K562 (cell line): ENCODE measurements around the gene FADS1. TPM values are rescaled to one million over a fixed set of nuclear protein-coding genes. Genes with fewer than 3 reads are reported as not detected.

Source experiments
- ATAC-seq: fragments of 200-7000 bp; cut with Tn5 transposase; 3 replicates; pipeline ENCODE4 v1.9.1; 2020; ENCODE audit warnings: moderate library complexity
- BruUV-seq: library from RNA; stranded (reverse); fragments of 400-500 nt; replicated peaks from 2 replicates; lab custom pipeline; 2021; lab: Mats Ljungman, UMichigan
- CTCF ChIA-PET: fragments of 300-600 bp; formaldehyde crosslinking; extraction: SDS; loops from one replicate; lab custom pipeline; 2021; ENCODE audit warnings: low intra/inter-chr PET ratio; lab: Yijun Ruan, JAX
- POLR2A ChIA-PET: fragments of 300-600, 350-650 bp; sonication (Branson Sonifier 250); formaldehyde crosslinking; extraction: SDS; loops from one replicate; lab custom pipeline; 2021; ENCODE audit warnings: antibody characterized with exemption, inconsistent platforms; lab: Yijun Ruan, JAX
- DNase-seq, 4 experiments: peaks; one replicate each; pipeline versions ENCODE4 v3.0.0 to v3.0.0-alpha.2; 2011 to 2018; ENCODE audit warnings: low spot score in 3 of 4, mixed read lengths in 3 of 4; ENCODE audit errors: extremely low read depth in 1 of 4
- FAIRE-seq: peaks from 2 replicates; lab custom pipeline; 2011; peaks lifted over from hg19 to GRCh38; lab: Jason Lieb, UNC
- H2AFZ ChIP-seq: 2 replicates; pipeline ENCODE4 v1.6.0; 2011; ENCODE audit warnings: low read depth, low read length, control low read depth, inconsistent platforms
- H3K27ac ChIP-seq: fragments of 200-600 bp; 3 replicates; pipeline ENCODE4 v1.8.0; 2011; ENCODE audit warnings: low read depth, mild to moderate bottlenecking, control low read depth, inconsistent platforms, low read length, moderate library complexity, mixed read lengths; ENCODE audit errors: extremely low read depth
- H3K27me3 ChIP-seq, 2 experiments: fragments of 300-600 bp in 1 of 2; 2 replicates in 1 of 2; 3 replicates in 1 of 2; pipeline versions ENCODE4 v1.6.0 to v1.8.0; 2011; ENCODE audit warnings: inconsistent platforms in 2 of 2, low read length in 2 of 2, mild to moderate bottlenecking in 1 of 2, mixed read lengths in 1 of 2, moderate library complexity in 1 of 2; ENCODE audit not compliant: control insufficient read depth in 2 of 2, insufficient read depth in 2 of 2
- H3K36me3 ChIP-seq: fragments of 300-600 bp; 3 replicates; pipeline ENCODE4 v1.8.0; 2011; ENCODE audit warnings: mild to moderate bottlenecking, low read length, inconsistent platforms; ENCODE audit not compliant: control insufficient read depth, insufficient read depth
- H3K4me1 ChIP-seq, 2 experiments: fragments of 200-600 bp in 1 of 2; replicated peaks in 1 of 2; 2 replicates in 1 of 2; 3 replicates in 1 of 2; pipeline versions ENCODE4 v1.5.1 to v1.8.0; 2011; ENCODE audit warnings: inconsistent platforms in 2 of 2, low read length in 2 of 2, mild to moderate bottlenecking in 1 of 2, mixed read lengths in 1 of 2, moderate library complexity in 1 of 2; ENCODE audit not compliant: control insufficient read depth in 2 of 2, insufficient read depth in 2 of 2
- H3K4me2 ChIP-seq: 2 replicates; pipeline ENCODE4 v1.6.1; 2011; ENCODE audit warnings: low read length, control low read depth, inconsistent platforms, mixed read lengths; ENCODE audit not compliant: insufficient read depth
- H3K4me3 ChIP-seq: fragments of 200-600 bp; sonication (generic), shearing (Covaris generic); 2 replicates; pipeline ENCODE4 v1.5.1; 2016; ENCODE audit warnings: control low read depth, inconsistent platforms
- H3K79me2 ChIP-seq: fragments of 200-600 bp; 3 replicates; pipeline ENCODE4 v1.8.0; 2011; ENCODE audit warnings: low read length, inconsistent platforms; ENCODE audit not compliant: control insufficient read depth, insufficient read depth
- H3K9ac ChIP-seq, 2 experiments: 2 replicates each; pipeline versions ENCODE4 v1.6.0 to v1.6.1; 2011; ENCODE audit warnings: low read depth in 2 of 2, low read length in 2 of 2, control low read depth in 1 of 2, inconsistent platforms in 1 of 2, mild to moderate bottlenecking in 1 of 2, mixed read lengths in 1 of 2; ENCODE audit not compliant: insufficient read depth in 1 of 2
- H3K9me1 ChIP-seq: one replicate; pipeline ENCODE4 v1.6.0; 2011; ENCODE audit warnings: inconsistent platforms, mild to moderate bottlenecking, low read length, moderate library complexity; ENCODE audit not compliant: control insufficient read depth, insufficient read depth
- H3K9me3 ChIP-seq: replicated peaks from 2 replicates; pipeline ENCODE4 v1.5.1; 2011; ENCODE audit warnings: low read depth, low read length, inconsistent platforms; ENCODE audit not compliant: control insufficient read depth, insufficient read depth
- H4K20me1 ChIP-seq: replicated peaks from 2 replicates; pipeline ENCODE4 v1.6.1; 2011; ENCODE audit warnings: low read length, inconsistent platforms, mixed read lengths; ENCODE audit not compliant: control insufficient read depth, insufficient read depth
- DMBX1 ChIP-seq: fragments of 250-450 bp; sonication (Bioruptor Pico); IDR thresholded peaks from 2 replicates; pipeline ENCODE4 v1.8.0; 2022; ENCODE audit warnings: inconsistent platforms, mild to moderate bottlenecking, moderate library complexity, borderline replicate concordance
- ELF4 ChIP-seq: fragments of 450-650 bp; formaldehyde crosslinking; IDR thresholded peaks from 2 replicates; pipeline ENCODE4 v1.4.0; 2022; ENCODE audit warnings: missing genetic modification characterization
- GTF2A2 ChIP-seq: IDR thresholded peaks from 2 replicates; pipeline ENCODE4 v1.6.1; 2016; ENCODE audit warnings: mild to moderate bottlenecking, missing genetic modification characterization, missing compliant biosample characterization
- NELFE ChIP-seq: IDR thresholded peaks from 2 replicates; pipeline ENCODE4 v1.6.1; 2011; ENCODE audit warnings: mild to moderate bottlenecking; ENCODE audit not compliant: insufficient read depth, insufficient read length
- NRF1 ChIP-seq, 2 experiments: fragments of 450-650 bp; IDR thresholded peaks in 1 of 2; conservative IDR thresholded peaks in 1 of 2; 2 replicates each; pipeline ENCODE4 v1.6.1; 2014; ENCODE audit warnings: mild to moderate bottlenecking in 2 of 2
- POLR2AphosphoS2 ChIP-seq: IDR thresholded peaks from 2 replicates; pipeline ENCODE4 v1.6.1; 2012; ENCODE audit warnings: low read length, improper control_type of control experiment
- RUNX1 ChIP-seq: sonication (generic); IDR thresholded peaks from 2 replicates; pipeline ENCODE4 v1.6.1; 2016; ENCODE audit warnings: antibody characterized with exemption, low read depth
- TCFL5 ChIP-seq: fragments of 250-450 bp; sonication (Bioruptor Pico); conservative IDR thresholded peaks from 2 replicates; pipeline ENCODE4 v1.6.1; 2021; ENCODE audit warnings: mild to moderate bottlenecking, moderate library complexity, matching md5 sums
- ZNF23 ChIP-seq: fragments of 250-450 bp; sonication (Bioruptor Pico); IDR thresholded peaks from 2 replicates; pipeline ENCODE4 v1.4.0; 2020; ENCODE audit warnings: mild to moderate bottlenecking
- WGBS: fragments of 100-300 bp; shearing (Covaris generic); methylation state at CpG from one replicate; pipeline ENCODE4 v1.1.6; 2016; ENCODE audit warnings: low coverage, mixed read lengths; ENCODE audit not compliant: insufficient coverage; ENCODE audit errors: missing lambda C conversion rate; 5-methylcytosine and 5-hydroxymethylcytosine counted together
- in situ Hi-C: fragments of 300-500 bp; cut with MboI; formaldehyde crosslinking; loops from 4 replicates; pipeline ENCODE4 v1.15.0; 2018; ENCODE audit warnings: inconsistent platforms, mixed read lengths
- intact Hi-C: fragments of 100-400 bp; cut with micrococcal nuclease; formaldehyde crosslinking; loops from 2 replicates; pipeline ENCODE4 v1.14.2; 2022
- polyA plus RNA-seq, 8 experiments: library from polyadenylated mRNA; depleted of rRNA in 4 of 8; stranded (reverse) in 5 of 8; unstranded in 3 of 8; fragments of >200 nt; fragmentation: Nextera tagmentation in 2 of 8; fragmentation: Illumina TruSeq in 1 of 8; extraction: Ambion mirVana in 2 of 8; extraction: Trizol in 1 of 8; gene quantifications; 2 replicates each; pipeline versions ENCODE4 v1.2.1 to v1.2.3, GENCODE V29; 2011 to 2014; ENCODE audit warnings: inconsistent platforms in 1 of 8, missing spikeins in 1 of 8
- total RNA-seq, 7 experiments: library from RNA; depleted of rRNA in 6 of 7; stranded (reverse); fragments of >200 nt in 6 of 7; fragmentation: Illumina TruSeq in 2 of 7; extraction: Trizol in 2 of 7; gene quantifications; 2 replicates each; pipeline versions ENCODE4 v1.2.1 to v1.2.3, GENCODE V29; 2011 to 2021; ENCODE audit warnings: low replicate concordance in 1 of 7
- TF ChIP-seq, protein P1 (sequence below): sonication (generic); formaldehyde crosslinking; IDR thresholded peaks from 2 replicates; pipeline ENCODE4 v1.8.0; 2022; ENCODE audit warnings: missing genetic modification reagents, mild to moderate bottlenecking, moderate library complexity, borderline replicate concordance
- TF ChIP-seq, protein P2 (sequence below): fragments of 250-450 bp; sonication (Bioruptor Pico); IDR thresholded peaks from 2 replicates; pipeline ENCODE4 v1.8.0; 2022; ENCODE audit warnings: moderate library complexity, mild to moderate bottlenecking, inconsistent platforms
- TF ChIP-seq, protein P3 (sequence below): sonication (generic); formaldehyde crosslinking; IDR thresholded peaks from 2 replicates; pipeline ENCODE4 v1.8.1; 2023; ENCODE audit warnings: missing genetic modification reagents, mild to moderate bottlenecking, borderline replicate concordance

The FADS1 gene
- total and polyA plus RNA-seq, 9 of the 15 experiments (the other 6 are each of a cell fraction or from before 2014, with no cell fraction given): 110 to 864 (median 364) TPM

DNA sequence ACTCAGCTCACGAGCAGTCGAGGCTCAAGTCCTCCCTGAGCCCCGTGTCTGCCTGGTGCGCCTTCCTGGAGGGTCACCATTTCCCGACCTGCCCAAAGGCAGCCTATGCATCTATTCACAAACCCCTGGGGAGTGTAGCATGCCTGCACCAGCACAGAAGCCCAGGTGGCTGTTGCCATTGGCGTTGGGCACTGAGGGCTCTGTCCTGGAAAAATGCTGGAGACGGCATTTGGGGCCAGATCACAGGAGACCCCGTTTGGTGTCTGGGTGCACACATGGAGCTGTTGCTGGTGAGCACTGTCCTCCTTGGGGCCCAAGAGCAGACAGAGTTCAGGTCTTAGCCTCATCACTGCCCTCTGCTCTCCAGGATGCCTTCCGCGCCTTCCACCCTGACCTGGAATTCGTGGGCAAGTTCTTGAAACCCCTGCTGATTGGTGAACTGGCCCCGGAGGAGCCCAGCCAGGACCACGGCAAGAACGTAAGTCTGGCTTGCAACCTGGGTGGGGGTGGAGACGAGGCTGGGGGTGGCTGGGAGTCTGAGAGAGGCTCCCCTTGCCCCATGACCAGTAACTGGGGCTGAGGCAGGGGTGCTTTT is 20.7 kb upstream of the FADS1 start (continued):
- TF ChIP-seq, protein P1, sequence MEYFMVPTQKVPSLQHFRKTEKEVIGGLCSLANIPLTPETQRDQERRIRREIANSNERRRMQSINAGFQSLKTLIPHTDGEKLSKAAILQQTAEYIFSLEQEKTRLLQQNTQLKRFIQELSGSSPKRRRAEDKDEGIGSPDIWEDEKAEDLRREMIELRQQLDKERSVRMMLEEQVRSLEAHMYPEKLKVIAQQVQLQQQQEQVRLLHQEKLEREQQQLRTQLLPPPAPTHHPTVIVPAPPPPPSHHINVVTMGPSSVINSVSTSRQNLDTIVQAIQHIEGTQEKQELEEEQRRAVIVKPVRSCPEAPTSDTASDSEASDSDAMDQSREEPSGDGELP: no peak
- no peak for TF ChIP-seq POLR2AphosphoS2
- TF ChIP-seq ELF4 (CRISPR knock-in tag): no peak
- TF ChIP-seq, all 486 proteins: peak for 4

DNA sequence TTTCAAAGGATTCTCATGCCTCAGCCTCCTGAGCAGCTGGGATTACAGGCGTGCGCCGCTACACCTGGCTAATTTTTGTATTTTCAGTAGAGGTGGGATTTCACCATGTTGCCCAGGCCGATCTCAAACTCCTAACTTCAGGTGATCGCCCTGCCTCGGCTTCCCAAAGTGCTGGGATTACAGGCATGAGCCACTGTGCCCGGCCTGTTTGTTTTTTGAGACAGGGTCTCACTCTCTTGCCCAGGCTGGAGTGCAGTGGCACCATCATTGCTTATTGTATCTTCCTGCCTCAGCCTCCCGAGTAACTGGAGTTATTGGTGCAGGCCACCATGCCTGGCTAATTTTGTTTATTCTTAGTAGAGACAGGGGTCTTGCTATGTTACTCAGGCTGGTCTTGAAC is 19.4 kb upstream of the FADS1 start:
- FAIRE-seq (no peak), ATAC-seq (no peak), DNase-seq (no peak)
- Histone ChIP-seq H2AFZ (no peak overlapping the region), H3K4me1 (peaks cover 62 to 72% of the 10 kb centered on the region in 2 experiments), H3K36me3 (peaks cover 16% of the 10 kb centered on the region), H3K79me2 (peaks cover 36% of the 10 kb centered on the region; the same call in 2 of the 3 replicates), H3K9me1 (peaks cover 15% of the 10 kb centered on the region), H4K20me1 (no peaks in the 10 kb centered on the region), H3K4me2 (peak overlapping the region; percentile 59; the same call in 1 of the 2 replicates), H3K9ac (peak overlapping the region; percentile 53 to 86; a peak in 3 of 4 replicates), H3K27ac (peak overlapping the region; percentile 100), H3K4me3 (no peak overlapping the region), H3K27me3 (no peaks in the 10 kb centered on the region), H3K9me3 (no peaks in the 10 kb centered on the region)
- intact Hi-C loops: no loop called here
- in situ Hi-C loops: no loop called here
- WGBS: 84% methylated on average over 8 of the region's 8 CpGs
- ChIA-PET POLR2A (interaction anchor here (0.8 to 0.9 kb wide), 3 partner anchors 13 to 131 kb away, joined by 3 read pairs; no protein-coding TSS in a partner anchor), CTCF (no interaction called here)
- BruUV-seq: no TSS peak
- TF ChIP-seq ZNF23 (CRISPR knock-in tag) (no peak), TCFL5 (CRISPR knock-in tag) (no peak), NELFE (no peak), NRF1 (conservative IDR thresholded peaks at IDR 0.05 in 1 of 2, IDR thresholded peaks at IDR 0.05 in 1 of 2) (no peak), GTF2A2 (tag) (no peak), RUNX1 (no peak), DMBX1 (CRISPR knock-in tag) (0 out of 2 replicates have a peak, but pooled peaks have one; percentile 9)
- TF ChIP-seq, protein P2, sequence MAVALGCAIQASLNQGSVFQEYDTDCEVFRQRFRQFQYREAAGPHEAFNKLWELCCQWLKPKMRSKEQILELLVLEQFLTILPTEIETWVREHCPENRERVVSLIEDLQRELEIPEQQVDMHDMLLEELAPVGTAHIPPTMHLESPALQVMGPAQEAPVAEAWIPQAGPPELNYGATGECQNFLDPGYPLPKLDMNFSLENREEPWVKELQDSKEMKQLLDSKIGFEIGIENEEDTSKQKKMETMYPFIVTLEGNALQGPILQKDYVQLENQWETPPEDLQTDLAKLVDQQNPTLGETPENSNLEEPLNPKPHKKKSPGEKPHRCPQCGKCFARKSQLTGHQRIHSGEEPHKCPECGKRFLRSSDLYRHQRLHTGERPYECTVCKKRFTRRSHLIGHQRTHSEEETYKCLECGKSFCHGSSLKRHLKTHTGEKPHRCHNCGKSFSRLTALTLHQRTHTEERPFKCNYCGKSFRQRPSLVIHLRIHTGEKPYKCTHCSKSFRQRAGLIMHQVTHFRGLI (CRISPR knock-in tag): no peak
- TF ChIP-seq, protein P3, sequence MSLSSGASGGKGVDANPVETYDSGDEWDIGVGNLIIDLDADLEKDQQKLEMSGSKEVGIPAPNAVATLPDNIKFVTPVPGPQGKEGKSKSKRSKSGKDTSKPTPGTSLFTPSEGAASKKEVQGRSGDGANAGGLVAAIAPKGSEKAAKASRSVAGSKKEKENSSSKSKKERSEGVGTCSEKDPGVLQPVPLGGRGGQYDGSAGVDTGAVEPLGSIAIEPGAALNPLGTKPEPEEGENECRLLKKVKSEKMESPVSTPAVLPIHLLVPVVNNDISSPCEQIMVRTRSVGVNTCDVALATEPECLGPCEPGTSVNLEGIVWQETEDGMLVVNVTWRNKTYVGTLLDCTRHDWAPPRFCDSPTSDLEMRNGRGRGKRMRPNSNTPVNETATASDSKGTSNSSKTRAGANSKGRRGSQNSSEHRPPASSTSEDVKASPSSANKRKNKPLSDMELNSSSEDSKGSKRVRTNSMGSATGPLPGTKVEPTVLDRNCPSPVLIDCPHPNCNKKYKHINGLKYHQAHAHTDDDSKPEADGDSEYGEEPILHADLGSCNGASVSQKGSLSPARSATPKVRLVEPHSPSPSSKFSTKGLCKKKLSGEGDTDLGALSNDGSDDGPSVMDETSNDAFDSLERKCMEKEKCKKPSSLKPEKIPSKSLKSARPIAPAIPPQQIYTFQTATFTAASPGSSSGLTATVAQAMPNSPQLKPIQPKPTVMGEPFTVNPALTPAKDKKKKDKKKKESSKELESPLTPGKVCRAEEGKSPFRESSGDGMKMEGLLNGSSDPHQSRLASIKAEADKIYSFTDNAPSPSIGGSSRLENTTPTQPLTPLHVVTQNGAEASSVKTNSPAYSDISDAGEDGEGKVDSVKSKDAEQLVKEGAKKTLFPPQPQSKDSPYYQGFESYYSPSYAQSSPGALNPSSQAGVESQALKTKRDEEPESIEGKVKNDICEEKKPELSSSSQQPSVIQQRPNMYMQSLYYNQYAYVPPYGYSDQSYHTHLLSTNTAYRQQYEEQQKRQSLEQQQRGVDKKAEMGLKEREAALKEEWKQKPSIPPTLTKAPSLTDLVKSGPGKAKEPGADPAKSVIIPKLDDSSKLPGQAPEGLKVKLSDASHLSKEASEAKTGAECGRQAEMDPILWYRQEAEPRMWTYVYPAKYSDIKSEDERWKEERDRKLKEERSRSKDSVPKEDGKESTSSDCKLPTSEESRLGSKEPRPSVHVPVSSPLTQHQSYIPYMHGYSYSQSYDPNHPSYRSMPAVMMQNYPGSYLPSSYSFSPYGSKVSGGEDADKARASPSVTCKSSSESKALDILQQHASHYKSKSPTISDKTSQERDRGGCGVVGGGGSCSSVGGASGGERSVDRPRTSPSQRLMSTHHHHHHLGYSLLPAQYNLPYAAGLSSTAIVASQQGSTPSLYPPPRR: no peak
